WTC11 (cell line): ENCODE data around the gene FMNL2. TPM values are rescaled to one million over a fixed set of nuclear protein-coding genes. Genes with fewer than 3 reads are reported as not detected.

Experiments
- ATAC-seq: fragments of 200-7000 bp; cut with Tn5 transposase; 2 replicates; pipeline ENCODE4 v1.10.0; 2021; ENCODE audit warnings: mild to moderate bottlenecking, moderate library complexity
- CTCF ChIA-PET: fragments of 300-600 bp; sonication (Branson Sonifier 250); formaldehyde crosslinking; loops from one replicate; lab custom pipeline; 2021; ENCODE audit warnings: antibody characterized with exemption; lab: Charles Lee
- POLR2A ChIA-PET: fragments of 350-600 bp; sonication (Branson Sonifier 250); formaldehyde crosslinking; loops from one replicate; lab custom pipeline; 2021; ENCODE audit warnings: antibody characterized with exemption; lab: Charles Lee
- DNase-seq: peaks from one replicate; pipeline ENCODE4 v3.0.0; 2021; ENCODE audit warnings: low spot score
- H3K27ac Mint-ChIP-seq: 2 replicates; pipeline ENCODE4 v1.8.0; 2021; ENCODE audit warnings: mixed read lengths
- H3K27me3 Mint-ChIP-seq: 2 replicates; pipeline ENCODE4 v1.8.0; 2021; ENCODE audit warnings: low read depth, mild to moderate bottlenecking, moderate library complexity, mixed read lengths
- H3K36me3 Mint-ChIP-seq: 2 replicates; pipeline ENCODE4 v1.8.0; 2021; ENCODE audit warnings: mixed read lengths
- H3K4me1 Mint-ChIP-seq: 2 replicates; pipeline ENCODE4 v1.8.0; 2022; ENCODE audit warnings: mixed read lengths
- H3K4me3 Mint-ChIP-seq: 2 replicates; pipeline ENCODE4 v1.8.0; 2021; ENCODE audit warnings: mild to moderate bottlenecking, moderate library complexity, mixed read lengths
- H3K9me3 Mint-ChIP-seq: 2 replicates; pipeline ENCODE4 v1.8.0; 2021; ENCODE audit warnings: mixed read lengths
- ATF1 ChIP-seq: sonication (generic); formaldehyde crosslinking; IDR thresholded peaks from 2 replicates; pipeline ENCODE4 v1.8.1; 2023; ENCODE audit warnings: mild to moderate bottlenecking, moderate library complexity, missing genetic modification reagents
- ATF3 ChIP-seq: sonication (generic); formaldehyde crosslinking; conservative IDR thresholded peaks from 2 replicates; pipeline ENCODE4 v1.8.1; 2022; ENCODE audit warnings: mild to moderate bottlenecking, missing genetic modification reagents
- CBFB ChIP-seq: sonication (generic); formaldehyde crosslinking; IDR thresholded peaks from 2 replicates; pipeline ENCODE4 v1.8.1; 2022; ENCODE audit warnings: mild to moderate bottlenecking, low read depth, missing genetic modification reagents
- E2F5 ChIP-seq: sonication (generic); formaldehyde crosslinking; IDR thresholded peaks from 2 replicates; pipeline ENCODE4 v1.8.1; 2022; ENCODE audit warnings: mild to moderate bottlenecking, moderate library complexity, missing genetic modification reagents
- FOXJ3 ChIP-seq: sonication (generic); formaldehyde crosslinking; IDR thresholded peaks from 2 replicates; pipeline ENCODE4 v1.9.0; 2021; ENCODE audit warnings: missing genetic modification reagents, mild to moderate bottlenecking, borderline replicate concordance
- FOXK1 ChIP-seq: sonication (generic); formaldehyde crosslinking; IDR thresholded peaks from 2 replicates; pipeline ENCODE4 v1.8.0; 2022; ENCODE audit warnings: mild to moderate bottlenecking, moderate library complexity, missing genetic modification reagents
- FOXP4 ChIP-seq: sonication (generic); formaldehyde crosslinking; IDR thresholded peaks from 2 replicates; pipeline ENCODE4 v1.8.0; 2022; ENCODE audit warnings: mild to moderate bottlenecking, missing genetic modification reagents
- HMGXB4 ChIP-seq: sonication (generic); formaldehyde crosslinking; IDR thresholded peaks from 2 replicates; pipeline ENCODE4 v1.8.1; 2023; ENCODE audit warnings: mild to moderate bottlenecking, moderate library complexity, missing genetic modification reagents
- JAZF1 ChIP-seq: fragments of 250-450 bp; sonication (Bioruptor Pico); IDR thresholded peaks from 2 replicates; pipeline ENCODE4 v1.9.0; 2021; ENCODE audit warnings: moderate library complexity, mild to moderate bottlenecking, inconsistent platforms
- KAT7 ChIP-seq: sonication (generic); formaldehyde crosslinking; IDR thresholded peaks from 2 replicates; pipeline ENCODE4 v1.8.1; 2023; ENCODE audit warnings: missing genetic modification reagents, mild to moderate bottlenecking, borderline replicate concordance
- NR3C1 ChIP-seq: sonication (generic); formaldehyde crosslinking; conservative IDR thresholded peaks from 2 replicates; pipeline ENCODE4 v1.8.1; 2023; ENCODE audit warnings: low read depth, mild to moderate bottlenecking, missing genetic modification reagents
- PRDM15 ChIP-seq: sonication (generic); formaldehyde crosslinking; IDR thresholded peaks from 2 replicates; pipeline ENCODE4 v1.8.0; 2022; ENCODE audit warnings: missing genetic modification reagents
- SMAD3 ChIP-seq: sonication (generic); formaldehyde crosslinking; IDR thresholded peaks from 2 replicates; pipeline ENCODE4 v1.8.0; 2022; ENCODE audit warnings: missing genetic modification reagents, mild to moderate bottlenecking, borderline replicate concordance
- SP1 ChIP-seq: sonication (generic); formaldehyde crosslinking; conservative IDR thresholded peaks from 2 replicates; pipeline ENCODE4 v1.8.1; 2022; ENCODE audit warnings: missing genetic modification reagents
- TCF7 ChIP-seq: sonication (generic); formaldehyde crosslinking; IDR thresholded peaks from 2 replicates; pipeline ENCODE4 v1.8.0; 2022; ENCODE audit warnings: mild to moderate bottlenecking, low read depth, missing genetic modification reagents, moderate library complexity
- USF1 ChIP-seq: sonication (generic); formaldehyde crosslinking; IDR thresholded peaks from 2 replicates; pipeline ENCODE4 v1.8.0; 2022; ENCODE audit warnings: mild to moderate bottlenecking, missing genetic modification reagents
- ZNF281 ChIP-seq: sonication (generic); formaldehyde crosslinking; IDR thresholded peaks from 2 replicates; pipeline ENCODE4 v1.8.0; 2023; ENCODE audit warnings: mild to moderate bottlenecking, missing genetic modification reagents
- ZNF532 ChIP-seq: fragments of 250-450 bp; sonication (Bioruptor Pico); IDR thresholded peaks from 2 replicates; pipeline ENCODE4 v1.9.0; 2021; ENCODE audit warnings: mild to moderate bottlenecking, borderline replicate concordance
- total RNA-seq: library from RNA; stranded (reverse); gene quantifications from 3 replicates; pipeline ENCODE4 v1.2.3, GENCODE V29; 2021

Gene FMNL2
- total RNA-seq, 1 experiment from 2014 or later, result 43.0 TPM

GRCh38 chr2:152326710-152327109 is 8.3 kb upstream of the FMNL2 start:
- Mint-ChIP-seq H3K27me3 (no peaks in the 10 kb centered on the region), H3K27ac (no peak overlapping the region), H3K4me3 (no peak overlapping the region), H3K36me3 (no peaks in the 10 kb centered on the region)
- no peak for TF ChIP-seq FOXK1
- TF ChIP-seq ATF3 (CRISPR knock-in tag), result no peak
- TF ChIP-seq TCF7 (CRISPR knock-in tag), result no peak
- TF ChIP-seq KAT7, result no peak
- TF ChIP-seq USF1 (CRISPR knock-in tag), result no peak
- no peak for TF ChIP-seq PRDM15 (CRISPR knock-in tag)
- TF ChIP-seq, all 79 proteins: peak for 0
- Mint-ChIP-seq H3K4me1 (no peaks in the 10 kb centered on the region), H3K9me3 (no peaks in the 10 kb centered on the region)
- ChIA-PET CTCF (no interaction called here), POLR2A (no interaction called here)
- ATAC-seq (no peak), DNase-seq (no peak)

- Mint-ChIP-seq H3K27me3 (no peaks in the 10 kb centered on the region), H3K9me3 (no peaks in the 10 kb centered on the region), H3K36me3 (no peaks in the 10 kb centered on the region), H3K4me3 (no peak overlapping the region), H3K4me1 (no peaks in the 10 kb centered on the region), H3K27ac (no peak overlapping the region)
- ATAC-seq, result no peak
- ChIA-PET POLR2A (no interaction called here), CTCF (no interaction called here)
- DNase-seq, result no peak
- no peak for TF ChIP-seq CBFB (CRISPR knock-in tag)
- TF ChIP-seq FOXJ3 (CRISPR knock-in tag), result no peak
- no peak for TF ChIP-seq ATF1
- TF ChIP-seq HMGXB4 (CRISPR knock-in tag), result no peak
- TF ChIP-seq NR3C1 (CRISPR knock-in tag), result no peak
- no peak for TF ChIP-seq FOXP4 (CRISPR knock-in tag)
- TF ChIP-seq JAZF1 (CRISPR knock-in tag), result no peak
- no peak for TF ChIP-seq ZNF281 (CRISPR knock-in tag)
- no peak for TF ChIP-seq ZNF532
- TF ChIP-seq E2F5 (CRISPR knock-in tag), result no peak
- no peak for TF ChIP-seq SP1 (CRISPR knock-in tag)
- no peak for TF ChIP-seq SMAD3 (CRISPR knock-in tag)
Observed at GRCh38 chr2:152328013-152328412, 7.0 kb upstream of the FMNL2 start.
